ENCODE results near the gene KTN1. TPM values are rescaled to one million over a fixed set of nuclear protein-coding genes. Genes with fewer than 3 reads are reported as not detected.

KTN1 gene
- total RNA-seq, 1 donor from 2014 or later = 193 TPM

GRCh38 chr14:55588259-55588699 lies 8.3 kb downstream of the KTN1 start:
- H3K4me2 ChIP-seq (ENCODE audit: low read length) = peak overlapping the region; percentile 62
- H3K27me3 ChIP-seq (ENCODE audit: insufficient read depth, low read length) = no peaks in the 10 kb centered on the region
- H3K79me2 ChIP-seq (ENCODE audit: insufficient read depth, low read length) = peaks cover 98% of the 10 kb centered on the region
- Mint-ChIP-seq H3K4me3 (ENCODE audit: unreplicated experiment) (no peak overlapping the region), H3K36me3 (ENCODE audit: low read depth, unreplicated experiment) (no peaks in the 10 kb centered on the region), H3K27me3 (ENCODE audit: low read depth, unreplicated experiment) (no peaks in the 10 kb centered on the region), H3K27ac (ENCODE audit: unreplicated experiment) (no peak overlapping the region), H3K9me3 (ENCODE audit: unreplicated experiment) (no peaks in the 10 kb centered on the region), H3K4me1 (ENCODE audit: low read depth, unreplicated experiment) (peaks cover 45% of the 10 kb centered on the region)
- peak overlapping the region; percentile 13 for H3K4me3 ChIP-seq (ENCODE audit: insufficient read depth, low read depth, low read length)
- no peaks in the 10 kb centered on the region for H3K36me3 ChIP-seq (ENCODE audit: insufficient read depth, low read length)
- H2AFZ ChIP-seq (ENCODE audit: low read depth, low read length) = no peak overlapping the region
- H3K4me1 ChIP-seq (ENCODE audit: insufficient read depth, low read length) = peaks cover 33% of the 10 kb centered on the region
- DNase-seq (ENCODE audit: low read depth) = peak; percentile 43
- H3K9ac ChIP-seq (ENCODE audit: low read length) = no peak overlapping the region
- H4K20me1 ChIP-seq (ENCODE audit: insufficient read depth, low read length) = peaks cover 90% of the 10 kb centered on the region
- FAIRE-seq = peak; percentile 56
- H3K9me3 ChIP-seq (ENCODE audit: insufficient read depth, low read depth, low read length) = no peaks in the 10 kb centered on the region
- H3K27ac ChIP-seq (ENCODE audit: low read depth, low read length) = no peak overlapping the region
- TF ChIP-seq CTCF (IDR thresholded peaks at IDR 0.05; ENCODE audit: insufficient read depth, low read depth, low read length) (no peak), EZH2 (IDR thresholded peaks at IDR 0.05; ENCODE audit: insufficient read depth, low read length) (no peak)

GRCh38 chr14:55589171-55589570 lies 9.2 kb downstream of the KTN1 start:
- H4K20me1 ChIP-seq (ENCODE audit: insufficient read depth, low read length) = peaks cover 87% of the 10 kb centered on the region
- Mint-ChIP-seq H3K36me3 (ENCODE audit: low read depth, unreplicated experiment) (no peaks in the 10 kb centered on the region), H3K27me3 (ENCODE audit: low read depth, unreplicated experiment) (no peaks in the 10 kb centered on the region), H3K27ac (ENCODE audit: unreplicated experiment) (no peak overlapping the region), H3K9me3 (ENCODE audit: unreplicated experiment) (no peaks in the 10 kb centered on the region), H3K4me3 (ENCODE audit: unreplicated experiment) (no peak overlapping the region), H3K4me1 (ENCODE audit: low read depth, unreplicated experiment) (peaks cover 52% of the 10 kb centered on the region)
- FAIRE-seq = no peak
- H3K4me3 ChIP-seq (ENCODE audit: insufficient read depth, low read depth, low read length) = no peak overlapping the region
- DNase-seq (ENCODE audit: low read depth) = no peak
- H2AFZ ChIP-seq (ENCODE audit: low read depth, low read length) = no peak overlapping the region
- H3K9me3 ChIP-seq (ENCODE audit: insufficient read depth, low read depth, low read length) = no peaks in the 10 kb centered on the region
- no peak for TF ChIP-seq CTCF (IDR thresholded peaks at IDR 0.05; ENCODE audit: insufficient read depth, low read depth, low read length)
- TF ChIP-seq EZH2 (IDR thresholded peaks at IDR 0.05; ENCODE audit: insufficient read depth, low read length) = no peak
- no peaks in the 10 kb centered on the region for H3K27me3 ChIP-seq (ENCODE audit: insufficient read depth, low read length)
- H3K27ac ChIP-seq (ENCODE audit: low read depth, low read length) = no peak overlapping the region
- H3K4me2 ChIP-seq (ENCODE audit: low read length) = no peak overlapping the region
- peaks cover 32% of the 10 kb centered on the region for H3K4me1 ChIP-seq (ENCODE audit: insufficient read depth, low read length)
- peaks cover 98% of the 10 kb centered on the region for H3K79me2 ChIP-seq (ENCODE audit: insufficient read depth, low read length)
- no peaks in the 10 kb centered on the region for H3K36me3 ChIP-seq (ENCODE audit: insufficient read depth, low read length)
- H3K9ac ChIP-seq (ENCODE audit: low read length) = no peak overlapping the region

- Histone ChIP-seq H2AFZ (ENCODE audit: low read depth, low read length) (no peak overlapping the region), H3K36me3 (ENCODE audit: insufficient read depth, low read length) (no peaks in the 10 kb centered on the region), H3K9me3 (ENCODE audit: insufficient read depth, low read depth, low read length) (no peaks in the 10 kb centered on the region), H3K9ac (ENCODE audit: low read length) (no peak overlapping the region), H3K4me1 (ENCODE audit: insufficient read depth, low read length) (peaks cover 17% of the 10 kb centered on the region), H3K27ac (ENCODE audit: low read depth, low read length) (no peak overlapping the region), H3K27me3 (ENCODE audit: insufficient read depth, low read length) (no peaks in the 10 kb centered on the region), H4K20me1 (ENCODE audit: insufficient read depth, low read length) (peaks cover 62% of the 10 kb centered on the region), H3K4me2 (ENCODE audit: low read length) (no peak overlapping the region), H3K79me2 (ENCODE audit: insufficient read depth, low read length) (peaks cover 96% of the 10 kb centered on the region), H3K4me3 (ENCODE audit: insufficient read depth, low read depth, low read length) (no peak overlapping the region)
- Mint-ChIP-seq H3K4me3 (ENCODE audit: unreplicated experiment) (no peak overlapping the region), H3K4me1 (ENCODE audit: low read depth, unreplicated experiment) (peaks cover 41% of the 10 kb centered on the region), H3K27me3 (ENCODE audit: low read depth, unreplicated experiment) (no peaks in the 10 kb centered on the region), H3K27ac (ENCODE audit: unreplicated experiment) (peak overlapping the region; percentile 24), H3K9me3 (ENCODE audit: unreplicated experiment) (peaks cover 2% of the 10 kb centered on the region), H3K36me3 (ENCODE audit: low read depth, unreplicated experiment) (no peaks in the 10 kb centered on the region)
- TF ChIP-seq CTCF (IDR thresholded peaks at IDR 0.05; ENCODE audit: insufficient read depth, low read depth, low read length) (no peak), EZH2 (IDR thresholded peaks at IDR 0.05; ENCODE audit: insufficient read depth, low read length) (no peak)
- DNase-seq (ENCODE audit: low read depth) (no peak), FAIRE-seq (no peak)
Measured at GRCh38 chr14:55592436-55592835, 12.4 kb downstream of the KTN1 start.
